ENCODE measurements around the gene PA2G4. TPM values are rescaled to one million over a fixed set of nuclear protein-coding genes. Genes with fewer than 3 reads are reported as not detected.
"Not testable (repeated sequence)": the region's sequence is repeated elsewhere in the genome, so short reads cannot be mapped to it uniquely, and the experiment has no call there.

The PA2G4 gene
- total RNA-seq, 1 experiment from 2014 or later, result 205 TPM

DNA sequence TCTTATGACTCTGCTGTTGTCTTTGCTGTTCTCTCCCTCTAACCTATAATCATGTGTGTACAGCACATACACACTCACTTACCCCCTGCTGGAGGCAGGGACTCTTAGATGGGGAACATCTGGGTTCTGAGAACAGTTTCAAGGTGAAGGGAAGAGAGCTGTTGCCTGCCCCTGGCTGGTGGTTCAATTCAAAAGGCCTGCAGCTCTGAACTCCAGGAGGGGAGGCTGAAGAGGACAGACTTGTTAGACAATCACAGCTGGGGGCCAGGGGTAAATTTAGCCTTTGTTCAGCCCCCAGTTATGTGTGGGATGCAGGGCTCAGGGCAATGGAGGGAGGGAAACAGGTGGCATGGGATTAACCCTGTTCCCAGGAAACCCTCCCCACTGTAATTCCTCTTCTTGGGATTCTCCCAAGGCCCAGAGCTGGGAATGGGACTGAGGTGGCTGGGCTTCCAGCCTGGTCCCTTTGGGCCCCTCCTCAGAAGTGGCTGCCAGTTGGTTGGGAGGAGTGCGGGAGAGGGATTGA, 50.0 kb downstream of the PA2G4 start:
- ChIA-PET POLR2A (interaction anchor here (0.6 to 3.5 kb wide), 5 partner anchors 27 to 181 kb away, joined by 4 to 16 read pairs (median 11); partner anchors contain the start of genes ESYT1, RAB5B, SMARCC2 and ZC3H10), CTCF (interaction anchor here (0.5 to 1.8 kb wide), 4 partner anchors 13 to 35 kb away, joined by 3 to 6 read pairs (median 4); no protein-coding TSS in a partner anchor)
- H3K27me3 Mint-ChIP-seq (ENCODE audit: insufficient read depth, unreplicated experiment), result no peaks in the 10 kb centered on the region
- intact Hi-C loops (cut with micrococcal nuclease), result loop anchor here (5.0 kb wide), 1 partner anchor 37 kb away; the partner anchor contains the start of genes RPL41 and ZC3H10
- H3K4me1 Mint-ChIP-seq (ENCODE audit: insufficient read depth, unreplicated experiment), result peaks cover 21% of the 10 kb centered on the region
- H3K27ac Mint-ChIP-seq (ENCODE audit: low read depth, unreplicated experiment), result no peak overlapping the region
- no TSS peak for BruUV-seq (replicated peaks)
- no peak for DNase-seq (ENCODE audit: unreplicated experiment)
- TF ChIP-seq CTCF (IDR thresholded peaks at IDR 0.05; ENCODE audit: unreplicated experiment), result no peak
- H3K4me3 Mint-ChIP-seq (ENCODE audit: unreplicated experiment), result no peak overlapping the region
- no peaks in the 10 kb centered on the region for H3K9me3 Mint-ChIP-seq (ENCODE audit: unreplicated experiment)
- peaks cover 32% of the 10 kb centered on the region for H3K36me3 Mint-ChIP-seq (ENCODE audit: insufficient read depth, unreplicated experiment)

- Mint-ChIP-seq H3K9me3 (ENCODE audit: unreplicated experiment) (no peaks in the 10 kb centered on the region), H3K27ac (ENCODE audit: low read depth, unreplicated experiment) (no peak overlapping the region), H3K27me3 (ENCODE audit: insufficient read depth, unreplicated experiment) (no peaks in the 10 kb centered on the region), H3K4me1 (ENCODE audit: insufficient read depth, unreplicated experiment) (peaks cover 26% of the 10 kb centered on the region), H3K4me3 (ENCODE audit: unreplicated experiment) (no peak overlapping the region), H3K36me3 (ENCODE audit: insufficient read depth, unreplicated experiment) (peaks cover 33% of the 10 kb centered on the region)
- ChIA-PET CTCF (interaction anchor here (0.5 to 2.4 kb wide), 5 partner anchors 13 to 35 kb away, joined by 3 to 19 read pairs (median 4); partner anchors contain the start of gene ZC3H10), POLR2A (interaction anchor here (0.9 to 3.5 kb wide), 8 partner anchors 10 to 181 kb away, joined by 3 to 16 read pairs (median 5); partner anchors contain the start of genes ESYT1, RAB5B, SMARCC2 and ZC3H10)
- intact Hi-C loops (cut with micrococcal nuclease), result loop anchor here (5.0 kb wide), 1 partner anchor 38 kb away; the partner anchor contains the start of genes RPL41 and ZC3H10
- no TSS peak for BruUV-seq (replicated peaks)
- TF ChIP-seq CTCF (IDR thresholded peaks at IDR 0.05; ENCODE audit: unreplicated experiment), result no peak
- DNase-seq (ENCODE audit: unreplicated experiment), result no peak
These were observed 50.5 kb downstream of the PA2G4 start for GRCh38 chr12:56154818-56155217.

DNA sequence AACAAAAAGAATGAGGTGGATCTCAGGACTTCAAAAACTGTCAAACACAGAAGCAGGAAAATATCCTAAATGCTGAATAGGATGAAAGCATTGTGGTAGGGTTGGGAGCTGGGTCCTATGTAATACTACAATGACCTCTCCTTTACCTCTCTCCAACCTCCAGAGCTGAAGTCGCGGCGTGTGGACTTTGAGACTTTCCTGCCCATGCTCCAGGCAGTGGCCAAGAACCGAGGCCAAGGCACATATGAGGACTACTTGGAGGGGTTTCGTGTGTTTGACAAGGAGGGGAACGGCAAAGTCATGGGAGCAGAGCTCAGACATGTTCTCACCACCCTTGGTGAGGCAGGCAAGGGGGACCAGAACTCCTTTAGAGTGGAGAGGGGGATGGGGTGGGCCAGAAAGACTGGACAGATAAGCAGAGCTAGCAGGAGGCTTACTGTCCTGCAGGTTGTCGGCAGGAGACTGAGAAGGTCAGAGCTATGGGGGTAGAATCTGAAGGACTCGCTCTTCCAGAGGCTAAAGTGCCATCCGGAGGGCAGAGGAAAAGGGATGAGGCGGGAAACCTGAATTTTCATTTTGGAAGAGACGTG, 51.0 kb downstream of the PA2G4 start:
- Mint-ChIP-seq H3K9me3 (ENCODE audit: unreplicated experiment) (no peaks in the 10 kb centered on the region), H3K36me3 (ENCODE audit: insufficient read depth, unreplicated experiment) (peaks cover 36% of the 10 kb centered on the region), H3K4me3 (ENCODE audit: unreplicated experiment) (no peak overlapping the region), H3K27me3 (ENCODE audit: insufficient read depth, unreplicated experiment) (no peaks in the 10 kb centered on the region), H3K4me1 (ENCODE audit: insufficient read depth, unreplicated experiment) (peaks cover 31% of the 10 kb centered on the region), H3K27ac (ENCODE audit: low read depth, unreplicated experiment) (no peak overlapping the region)
- POLR2A ChIA-PET, result interaction anchor here (0.9 to 3.5 kb wide), 8 partner anchors 9 to 182 kb away, joined by 3 to 16 read pairs (median 5); partner anchors contain the start of genes ESYT1, RAB5B, SMARCC2 and ZC3H10
- DNase-seq (ENCODE audit: unreplicated experiment), result no peak
- CTCF ChIA-PET, result interaction anchor here (0.6 to 2.4 kb wide), 7 partner anchors 14 to 107 kb away, joined by 3 to 19 read pairs (median 3); partner anchors contain the start of gene ZC3H10
- BruUV-seq (replicated peaks), result no TSS peak
- no peak for TF ChIP-seq CTCF (IDR thresholded peaks at IDR 0.05; ENCODE audit: unreplicated experiment)
- intact Hi-C loops (cut with micrococcal nuclease), result no loop called here

- intact Hi-C loops (cut with micrococcal nuclease), result loop anchor here (1.0 kb wide), 1 partner anchor 30 kb away; no protein-coding TSS in a partner anchor
- Mint-ChIP-seq H3K27ac (ENCODE audit: low read depth, unreplicated experiment) (peak overlapping the region; percentile 100), H3K4me3 (ENCODE audit: unreplicated experiment) (peak overlapping the region; percentile 97), H3K36me3 (ENCODE audit: insufficient read depth, unreplicated experiment) (peaks cover 49% of the 10 kb centered on the region), H3K4me1 (ENCODE audit: insufficient read depth, unreplicated experiment) (peaks cover 39% of the 10 kb centered on the region)
- not testable (repeated sequence) for H3K27me3 Mint-ChIP-seq (ENCODE audit: insufficient read depth, unreplicated experiment); H3K9me3 Mint-ChIP-seq (ENCODE audit: unreplicated experiment); BruUV-seq (replicated peaks); DNase-seq (ENCODE audit: unreplicated experiment)
- ChIA-PET CTCF (interaction anchor here (1.8 to 2.4 kb wide), 2 partner anchors 33 to 37 kb away, joined by 4 to 19 read pairs; partner anchors contain the start of gene ZC3H10), POLR2A (interaction anchor here (0.6 to 3.5 kb wide), 6 partner anchors 8 to 189 kb away, joined by 3 to 15 read pairs (median 4); partner anchors contain the start of genes ESYT1 and ZC3H10)
These were observed 52.3 kb downstream of the PA2G4 start for GRCh38 chr12:56156464-56157200.

Data from MCF 10A (cell line).